HPDE6-E6E7 (cell line): ENCODE results near the gene PCIF1.
"Not testable (repeated sequence)": the region's sequence is repeated elsewhere in the genome, so short reads cannot be mapped to it uniquely, and the experiment has no call there.

ENCODE experiments used
- DNase-seq: peaks from one replicate; pipeline ENCODE4 v3.0.0; 2011; ENCODE audit warnings: missing footprints; ENCODE audit errors: extremely low spot score

PCIF1 gene

GRCh38 chr20:45934586-45935415 is at the start of gene PCIF1:
TSS of gene PCIF1 (plus strand) at chr20:45934683. CDS start at chr20:45939000, 4,317 bp downstream.
- DNase-seq, result peak; percentile 100

GRCh38 chr20:45886590-45887345 is 47.7 kb upstream of the PCIF1 start:
- DNase-seq, result no peak

GRCh38 chr20:45887346-45887715 is 47.2 kb upstream of the PCIF1 start, which contains the start of gene SPATA25:
TSS of gene SPATA25 (minus strand) at chr20:45887622. CDS start at chr20:45887590, 32 bp downstream.
- no peak for DNase-seq

GRCh38 chr20:45888681-45889080 is 45.8 kb upstream of the PCIF1 start:
- DNase-seq, result no peak

GRCh38 chr20:45890077-45890984 is 44.2 kb upstream of the PCIF1 start:
- peak; percentile 53 for DNase-seq

- DNase-seq, result peak; percentile 100
These were observed 43.2 kb upstream of the PCIF1 start, which contains the start of the genes CTSA and NEURL2 for GRCh38 chr20:45890985-45891983. TSS of gene CTSA (plus strand) at chr20:45891335. CDS start at chr20:45891569, 234 bp downstream. TSS of gene NEURL2 (minus strand) at chr20:45891208. CDS start at chr20:45890991, 217 bp downstream.

- peak; percentile 69 for DNase-seq
These were observed 42.2 kb upstream of the PCIF1 start for GRCh38 chr20:45892049-45892825.

GRCh38 chr20:45892828-45893500 is 41.5 kb upstream of the PCIF1 start:
- DNase-seq, result peak; percentile 54

GRCh38 chr20:45893831-45894230 is 40.7 kb upstream of the PCIF1 start:
- DNase-seq, result no peak

GRCh38 chr20:45894797-45895196 is 39.7 kb upstream of the PCIF1 start:
- no peak for DNase-seq

- DNase-seq, result no peak
These were observed 37.8 kb upstream of the PCIF1 start for GRCh38 chr20:45896641-45897161.

GRCh38 chr20:45897289-45897688 is 37.2 kb upstream of the PCIF1 start:
- no peak for DNase-seq

GRCh38 chr20:45897692-45898091 is 36.8 kb upstream of the PCIF1 start:
- no peak for DNase-seq

- DNase-seq, result no peak
These were observed 36.2 kb upstream of the PCIF1 start for GRCh38 chr20:45898285-45898684.

- no peak for DNase-seq
These were observed 35.2 kb upstream of the PCIF1 start for GRCh38 chr20:45899046-45899835.

GRCh38 chr20:45901332-45901731 is 33.2 kb upstream of the PCIF1 start:
- not testable (repeated sequence) for DNase-seq

GRCh38 chr20:45902199-45902701 is 32.2 kb upstream of the PCIF1 start:
- DNase-seq, result no peak
